Gastrocnemius medialis (tissue), 4 donors: ENCODE data around the gene RGL3.

Experiments used
- POLR2A ChIP-seq, 2 donors: fragments of 450-650 bp; IDR thresholded peaks; one replicate each; pipeline ENCODE4 v1.6.1; 2017; ENCODE audit warnings: antibody characterized with exemption in 2 of 2, mild to moderate bottlenecking in 2 of 2, moderate library complexity in 2 of 2
- TF ChIP-seq, protein P1 (sequence below), 5 experiments: fragments of 450-650 bp in 3 of 5; fragments of 200-600 bp in 2 of 5; sonication (generic) in 2 of 5; IDR thresholded peaks in 4 of 5; conservative IDR thresholded peaks in 1 of 5; 1 replicate in 4 of 5; 2 replicates in 1 of 5; pipeline ENCODE4 v1.5.1; 2016 to 2019; ENCODE audit warnings: antibody characterized with exemption in 5 of 5, mild to moderate bottlenecking in 3 of 5, moderate library complexity in 3 of 5

DNA sequence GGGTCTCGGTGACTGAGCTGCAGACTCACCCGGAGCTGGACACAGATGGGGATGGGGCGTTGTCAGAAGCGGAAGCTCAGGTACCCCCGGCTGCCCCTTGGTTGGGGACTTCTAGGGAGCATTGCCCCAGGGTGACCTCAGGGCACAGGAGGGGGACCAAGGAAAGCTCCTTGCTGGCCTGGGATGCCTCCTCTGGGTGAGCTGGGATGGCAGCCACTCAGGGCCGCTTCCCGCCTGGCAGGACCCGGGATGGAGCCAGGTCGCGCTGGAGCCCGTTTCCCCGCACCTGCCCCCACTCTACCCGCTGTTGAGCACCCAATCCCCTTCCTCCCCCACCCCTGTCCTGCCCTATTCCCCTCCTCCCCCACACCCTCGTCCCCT lies 27.1 kb upstream of the RGL3 start:
- TF ChIP-seq, protein P1, sequence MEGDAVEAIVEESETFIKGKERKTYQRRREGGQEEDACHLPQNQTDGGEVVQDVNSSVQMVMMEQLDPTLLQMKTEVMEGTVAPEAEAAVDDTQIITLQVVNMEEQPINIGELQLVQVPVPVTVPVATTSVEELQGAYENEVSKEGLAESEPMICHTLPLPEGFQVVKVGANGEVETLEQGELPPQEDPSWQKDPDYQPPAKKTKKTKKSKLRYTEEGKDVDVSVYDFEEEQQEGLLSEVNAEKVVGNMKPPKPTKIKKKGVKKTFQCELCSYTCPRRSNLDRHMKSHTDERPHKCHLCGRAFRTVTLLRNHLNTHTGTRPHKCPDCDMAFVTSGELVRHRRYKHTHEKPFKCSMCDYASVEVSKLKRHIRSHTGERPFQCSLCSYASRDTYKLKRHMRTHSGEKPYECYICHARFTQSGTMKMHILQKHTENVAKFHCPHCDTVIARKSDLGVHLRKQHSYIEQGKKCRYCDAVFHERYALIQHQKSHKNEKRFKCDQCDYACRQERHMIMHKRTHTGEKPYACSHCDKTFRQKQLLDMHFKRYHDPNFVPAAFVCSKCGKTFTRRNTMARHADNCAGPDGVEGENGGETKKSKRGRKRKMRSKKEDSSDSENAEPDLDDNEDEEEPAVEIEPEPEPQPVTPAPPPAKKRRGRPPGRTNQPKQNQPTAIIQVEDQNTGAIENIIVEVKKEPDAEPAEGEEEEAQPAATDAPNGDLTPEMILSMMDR (IDR thresholded peaks at IDR 0.05 in 4 of 5, conservative IDR thresholded peaks at IDR 0.05 in 1 of 5), result no peak
- no peak for TF ChIP-seq POLR2A (IDR thresholded peaks at IDR 0.05)
